Ovary (tissue), 3 donors: ENCODE data around the gene FAM171A1.

ENCODE experiments used
- CTCF ChIP-seq, 3 donors: fragments of 450-650 bp in 2 of 3; fragments of 200-600 bp in 1 of 3; IDR thresholded peaks; one replicate each; pipeline versions ENCODE4 v1.5.1 to v1.8.0; 2016 to 2022; ENCODE audit warnings: antibody characterized with exemption in 3 of 3, mild to moderate bottlenecking in 1 of 3
- EP300 ChIP-seq: sonication (generic); formaldehyde crosslinking; IDR thresholded peaks from one replicate; pipeline ENCODE4 v1.6.1; 2017; ENCODE audit warnings: antibody characterized with exemption
- POLR2A ChIP-seq: fragments of 450-650 bp; IDR thresholded peaks from one replicate; pipeline ENCODE4 v1.6.1; 2017; ENCODE audit warnings: antibody characterized with exemption, mild to moderate bottlenecking, moderate library complexity
- donor health status: DM: no; HTN: no; CAD: no.

- TF ChIP-seq CTCF (IDR thresholded peaks at IDR 0.05) = no peak
- TF ChIP-seq POLR2A = no peak
- TF ChIP-seq EP300 = no peak
These were observed 173.8 kb downstream of the FAM171A1 start for GRCh38 chr10:15197276-15197675.
